Activated CD4-positive, CD25-positive, alpha-beta regulatory T cell treated with anti-CD3 and anti-CD28 coated beads, Interleukin-2, amount 50 U/mL, for 24 hours (primary cell): ENCODE measurements around the gene PAPLN.

Source experiments
- ATAC-seq, 2 donors: fragments of 150-1000 bp; cut with Tn5 transposase; one replicate each; pipeline ENCODE4 v1.10.0; 2021; ENCODE audit warnings: mild to moderate bottlenecking in 1 of 2, moderate library complexity in 1 of 2

Gene PAPLN

DNA sequence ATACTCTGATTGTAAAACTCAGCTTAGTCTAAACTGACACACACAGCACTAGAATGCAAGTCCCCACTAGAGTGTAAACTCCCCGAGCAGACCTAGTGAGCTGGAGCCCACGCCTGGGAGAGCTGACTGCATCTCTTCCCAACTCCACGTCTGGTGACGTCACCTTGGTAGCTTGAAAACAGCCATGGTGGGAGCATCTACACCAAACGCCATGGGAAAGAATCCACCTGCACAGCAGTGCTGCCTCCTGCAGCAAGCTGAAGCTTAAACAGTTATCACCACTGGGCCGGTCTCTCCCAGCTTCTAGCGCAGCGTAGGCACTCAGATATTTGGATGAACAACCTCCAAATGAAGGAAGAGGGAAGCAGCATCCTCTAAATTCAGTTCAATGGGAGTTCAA lies 4.3 kb upstream of the PAPLN start:
- no peak for ATAC-seq

DNA sequence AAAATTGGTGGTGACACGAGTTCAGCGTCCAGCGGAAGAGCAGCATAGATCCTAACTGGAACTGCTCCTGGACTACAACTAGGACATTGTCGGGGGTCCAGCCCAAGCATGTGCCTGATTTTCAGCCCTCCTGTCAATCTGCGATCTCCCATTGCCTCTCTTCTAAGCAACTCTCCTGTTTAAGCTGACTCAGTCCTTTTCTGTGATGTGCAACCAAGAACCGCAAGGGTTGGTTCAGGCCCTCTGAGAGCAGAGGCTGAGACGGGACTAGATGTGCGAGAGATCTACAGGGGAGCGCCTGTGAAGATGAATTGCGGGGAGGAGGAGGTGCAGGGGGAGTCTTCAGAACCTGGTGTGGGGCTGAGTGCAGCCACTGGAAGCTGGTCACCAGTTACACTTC lies 3.7 kb upstream of the PAPLN start:
- ATAC-seq: no peak

DNA sequence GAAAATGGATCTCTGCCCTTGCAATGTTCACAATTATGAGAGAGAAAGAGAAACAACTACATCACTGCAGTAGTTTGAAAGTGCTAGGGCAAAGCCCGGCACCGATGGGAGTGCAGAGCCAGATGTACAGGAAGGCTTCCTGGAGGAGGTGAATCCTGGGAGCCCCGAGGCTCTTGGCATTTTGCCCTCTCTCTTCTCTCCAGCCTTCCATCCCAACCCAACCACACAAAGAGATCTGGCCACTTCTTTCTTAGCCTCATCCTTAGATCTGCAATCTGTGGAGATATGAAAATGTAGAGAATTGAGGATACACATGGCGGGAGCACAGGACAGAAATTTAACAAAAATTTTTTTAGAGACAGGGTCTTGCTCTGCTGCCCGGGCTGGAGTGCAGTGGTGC lies 3.3 kb upstream of the PAPLN start:
- ATAC-seq: no peak

DNA sequence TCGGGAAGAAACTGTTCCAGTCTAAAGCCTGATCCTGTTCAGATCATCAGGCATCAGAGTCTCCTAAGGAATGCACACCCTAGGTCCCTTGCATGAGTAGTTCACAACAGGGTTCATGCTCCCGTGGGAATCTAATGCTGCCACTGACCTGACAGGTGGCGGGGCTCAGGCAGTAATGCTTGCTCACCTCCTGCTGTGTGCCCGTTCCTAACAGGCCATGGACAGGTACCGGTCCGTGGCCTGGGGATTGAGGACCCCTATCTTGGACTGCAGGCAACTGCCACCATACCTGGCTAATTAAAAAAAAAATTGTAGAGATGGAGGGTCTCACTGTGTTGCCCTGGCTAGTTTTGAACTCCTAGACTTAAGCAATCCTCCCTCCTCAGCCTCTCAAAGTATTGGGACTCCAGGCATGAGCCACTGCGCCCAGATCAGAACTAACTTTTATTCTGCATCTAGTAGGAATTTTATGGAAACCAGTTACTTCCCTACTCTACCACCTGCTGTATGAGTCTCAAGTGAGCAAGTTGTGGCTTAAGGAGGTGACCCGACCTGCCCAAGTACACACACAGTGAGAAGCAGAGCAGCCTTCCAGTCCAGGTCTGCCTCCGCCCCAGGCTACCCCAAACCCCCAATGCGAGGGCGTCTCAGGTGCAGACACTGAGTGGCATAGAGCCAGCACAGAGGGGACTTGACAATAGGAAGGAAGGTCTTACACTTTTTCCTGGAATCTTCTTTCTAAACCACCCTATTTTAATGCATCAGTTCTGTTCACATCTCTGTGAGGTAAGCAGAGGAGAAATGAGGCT lies 2.5 kb upstream of the PAPLN start:
- ATAC-seq: no peak

DNA sequence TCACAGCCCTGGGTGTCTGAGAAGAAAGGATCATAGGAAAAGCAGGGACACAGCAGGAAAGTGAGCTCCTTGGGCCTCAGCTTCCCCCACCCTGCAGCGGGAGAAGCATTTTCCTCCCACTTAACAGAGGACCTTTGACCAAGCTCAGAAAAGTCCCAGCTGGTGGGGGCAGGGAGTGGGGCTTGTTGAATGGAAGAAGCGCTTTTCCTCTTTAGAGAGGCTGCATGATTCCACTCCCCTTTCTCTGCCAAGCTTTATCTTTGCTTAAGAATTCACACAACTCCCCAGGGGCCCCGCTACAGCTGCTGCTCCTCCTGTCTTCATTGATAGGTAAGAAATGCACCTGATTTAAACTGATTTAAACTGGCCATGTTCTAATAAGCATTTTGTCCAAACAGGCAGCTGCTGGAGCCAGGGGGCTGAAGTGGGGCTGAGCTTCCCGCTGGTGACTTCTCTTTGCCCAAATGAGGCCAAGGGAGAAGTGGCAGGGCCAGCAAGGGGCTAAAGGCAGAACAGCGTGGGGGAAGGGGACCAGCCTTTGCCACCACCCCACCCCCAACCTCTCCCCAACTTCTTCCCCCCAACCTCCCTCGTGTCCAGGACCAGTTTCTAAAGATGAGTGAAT lies 1.7 kb upstream of the PAPLN start:
- no peak for ATAC-seq

DNA sequence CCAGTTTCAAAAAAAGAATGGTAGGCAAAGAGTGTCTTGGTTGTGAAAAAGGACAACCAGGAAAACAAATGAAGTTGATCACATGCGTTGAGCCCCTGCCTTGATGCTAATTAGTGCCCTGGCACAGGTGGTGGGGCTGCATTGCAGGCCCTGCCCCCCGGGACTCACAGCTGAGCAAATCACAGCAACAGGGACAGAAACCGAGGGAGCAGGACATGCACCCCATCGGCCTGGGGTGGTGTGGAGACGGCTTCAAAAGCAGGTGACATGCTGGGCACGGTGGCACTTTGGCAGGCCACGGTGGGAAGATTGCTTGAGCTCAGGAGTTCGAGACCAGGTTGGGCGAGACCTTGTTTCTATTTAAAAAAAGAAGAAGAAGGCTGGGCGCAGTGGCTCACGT lies 1.1 kb upstream of the PAPLN start:
- ATAC-seq: no peak

DNA sequence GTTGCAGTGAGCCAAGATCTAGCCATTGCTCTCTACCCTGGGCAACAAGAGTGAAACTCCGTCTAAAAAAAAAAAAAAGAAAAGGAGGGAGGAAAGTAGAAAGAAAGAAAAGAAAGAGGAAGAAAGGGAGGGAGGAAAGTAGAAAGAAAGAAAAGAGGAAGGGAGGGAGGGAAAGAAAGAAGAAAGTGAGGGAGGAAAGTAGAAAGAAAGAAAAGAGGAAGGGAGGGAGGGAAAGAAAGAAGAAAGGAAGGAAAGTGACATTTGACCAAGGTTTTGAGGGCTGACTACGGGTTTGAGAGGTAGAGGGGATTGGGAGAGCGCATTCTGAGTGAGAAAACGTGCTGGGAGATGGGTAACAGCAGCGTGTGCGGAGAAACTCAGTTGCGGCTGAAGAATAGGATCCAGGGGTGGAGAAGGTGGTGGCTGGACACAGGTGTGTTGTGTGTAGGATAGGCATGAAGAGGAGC lies 521 bp upstream of the PAPLN start:
- no peak for ATAC-seq

DNA sequence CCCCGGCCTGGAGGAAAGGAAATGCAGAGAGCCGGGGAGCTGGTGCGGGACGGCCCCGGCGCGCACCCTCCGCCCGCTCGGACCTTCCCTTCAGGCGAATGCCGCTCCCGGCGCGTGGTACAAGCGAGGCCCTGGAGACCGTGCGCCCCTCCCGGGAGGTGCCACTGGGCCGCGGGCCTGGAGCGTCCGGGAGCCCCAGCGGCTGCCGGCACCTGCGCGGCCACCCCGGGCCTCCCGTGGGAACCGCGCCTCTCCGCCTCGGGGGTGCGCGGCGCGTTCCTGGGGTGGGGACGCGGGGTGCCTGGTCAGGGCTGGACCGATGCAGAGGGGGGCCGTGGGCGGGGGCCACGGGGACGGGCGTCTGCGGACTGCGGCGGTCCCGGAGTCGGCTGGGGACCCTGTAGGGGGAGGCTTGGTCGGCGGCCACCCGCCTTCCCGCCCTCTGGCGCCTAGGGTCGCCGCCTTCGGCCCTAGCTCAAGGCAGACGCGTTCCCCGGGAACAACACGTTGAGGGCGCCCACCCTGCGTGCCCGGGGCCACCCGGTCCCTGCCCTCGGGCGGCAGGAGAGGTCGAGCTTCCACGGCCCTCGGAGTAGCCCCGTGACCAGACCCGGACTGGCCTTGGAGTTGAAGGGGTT lies 599 bp downstream of the PAPLN start:
- no peak for ATAC-seq

DNA sequence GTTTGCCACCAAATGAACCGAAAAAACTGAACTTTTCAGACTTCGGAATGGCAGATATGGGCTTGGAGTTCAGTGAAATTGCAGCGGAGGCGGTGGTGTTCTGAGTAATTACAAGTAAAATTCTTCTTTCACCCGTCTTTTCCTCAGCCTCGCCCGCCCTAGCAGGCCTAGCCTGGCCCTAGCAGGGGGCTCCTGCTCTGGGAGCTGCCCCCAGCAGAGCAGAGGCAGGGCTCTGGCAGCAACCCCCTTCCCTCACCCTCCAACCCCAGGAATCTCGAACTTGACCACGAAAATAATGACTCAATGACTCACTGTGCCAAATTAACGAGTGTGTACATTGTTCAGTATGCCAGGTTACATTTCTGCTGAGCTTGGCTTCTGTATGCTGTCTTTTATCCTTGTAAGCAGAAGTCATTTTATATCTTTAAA lies 1.1 kb downstream of the PAPLN start:
- peak in 1 of 2 donors; percentile 23 for ATAC-seq

DNA sequence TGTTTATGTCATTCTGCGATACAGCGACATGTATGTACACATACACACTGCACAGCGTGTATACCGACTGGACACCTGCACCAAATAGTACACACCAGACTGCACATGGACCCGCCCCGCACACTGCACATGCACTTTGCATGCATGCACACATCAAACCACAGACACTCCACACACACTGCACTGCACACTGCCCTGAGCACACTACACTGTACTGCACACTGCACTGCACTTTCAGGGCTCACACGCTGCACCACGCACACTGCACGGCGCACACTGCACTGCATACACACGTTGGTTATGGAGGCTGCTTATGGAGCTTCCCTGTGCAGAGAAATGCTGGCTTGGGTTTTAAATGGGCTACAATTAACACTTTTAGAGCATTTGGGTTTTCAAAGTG lies 1.6 kb downstream of the PAPLN start:
- no peak for ATAC-seq

DNA sequence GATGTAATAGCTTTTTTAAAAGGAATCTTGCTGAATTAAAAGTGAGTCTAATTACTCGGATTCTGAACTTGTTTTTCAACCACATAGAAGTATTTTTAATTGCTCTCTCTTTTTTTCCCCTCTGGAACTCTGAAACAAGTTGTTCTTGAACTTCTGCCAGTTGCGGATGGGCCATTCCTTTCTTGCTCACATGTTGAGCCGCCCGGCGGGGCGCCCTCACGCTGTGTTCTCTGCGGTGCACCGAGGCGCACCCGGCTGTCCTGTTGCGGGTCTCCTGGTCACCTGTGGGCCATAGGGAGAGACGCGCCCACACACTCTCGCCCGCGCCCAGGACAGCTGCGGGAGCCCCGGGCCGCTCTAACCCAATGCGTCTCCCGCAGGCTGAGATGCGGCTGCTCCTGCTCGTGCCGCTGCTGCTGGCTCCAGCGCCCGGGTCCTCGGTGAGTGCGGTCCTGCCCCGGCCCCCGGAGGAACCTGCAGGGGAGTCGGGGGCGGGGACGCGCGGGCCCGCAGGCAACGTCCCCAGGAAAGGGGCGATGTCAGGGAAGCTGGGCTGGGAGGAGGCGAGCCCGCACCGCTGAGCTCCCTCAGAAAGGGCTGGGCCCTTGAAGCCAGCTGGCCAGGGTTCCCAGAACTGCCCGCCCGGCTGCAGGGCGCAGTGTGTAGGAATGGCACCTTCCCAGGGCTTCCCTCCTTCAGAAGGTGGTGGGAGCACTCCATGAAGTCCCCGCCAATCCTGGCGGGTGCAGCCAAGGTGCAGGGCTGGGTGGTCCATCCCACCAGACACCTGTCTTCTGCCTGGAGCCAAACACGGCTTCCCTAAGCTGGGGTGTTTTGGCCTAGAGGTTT lies 2.3 kb downstream of the PAPLN start:
- ATAC-seq: no peak

DNA sequence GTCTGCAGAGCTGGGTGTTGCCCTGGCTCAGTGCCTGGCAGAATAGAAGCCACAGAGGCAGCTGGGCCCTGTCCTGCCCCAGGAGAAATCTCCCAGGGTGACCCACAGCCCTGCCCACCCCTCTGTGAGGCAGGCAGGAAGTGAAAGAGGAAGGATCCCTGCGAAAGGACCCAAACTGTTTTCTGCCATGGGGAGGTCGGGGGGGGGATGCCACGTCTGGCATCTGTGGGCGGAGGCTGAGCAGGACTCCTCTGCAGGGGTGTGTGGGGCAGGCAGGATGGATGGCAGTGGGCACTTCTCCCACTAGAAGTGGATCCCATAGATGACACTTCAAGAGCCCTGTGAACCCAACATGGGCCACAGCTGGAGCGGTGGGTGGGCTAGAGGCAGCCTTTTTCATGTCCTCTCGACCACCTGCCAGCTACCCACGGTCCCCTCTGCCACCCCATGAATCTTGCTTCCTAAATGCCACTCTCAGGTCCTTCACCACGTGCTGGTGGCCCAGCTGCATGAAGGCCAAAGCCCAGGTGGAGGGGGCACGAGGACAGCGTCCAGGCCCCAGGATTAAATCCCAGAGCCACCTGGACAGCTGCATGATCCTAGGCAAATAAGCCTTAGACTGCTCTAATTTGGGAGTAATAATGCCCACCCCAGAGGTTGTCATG lies 3.6 kb downstream of the PAPLN start:
- ATAC-seq: no peak

DNA sequence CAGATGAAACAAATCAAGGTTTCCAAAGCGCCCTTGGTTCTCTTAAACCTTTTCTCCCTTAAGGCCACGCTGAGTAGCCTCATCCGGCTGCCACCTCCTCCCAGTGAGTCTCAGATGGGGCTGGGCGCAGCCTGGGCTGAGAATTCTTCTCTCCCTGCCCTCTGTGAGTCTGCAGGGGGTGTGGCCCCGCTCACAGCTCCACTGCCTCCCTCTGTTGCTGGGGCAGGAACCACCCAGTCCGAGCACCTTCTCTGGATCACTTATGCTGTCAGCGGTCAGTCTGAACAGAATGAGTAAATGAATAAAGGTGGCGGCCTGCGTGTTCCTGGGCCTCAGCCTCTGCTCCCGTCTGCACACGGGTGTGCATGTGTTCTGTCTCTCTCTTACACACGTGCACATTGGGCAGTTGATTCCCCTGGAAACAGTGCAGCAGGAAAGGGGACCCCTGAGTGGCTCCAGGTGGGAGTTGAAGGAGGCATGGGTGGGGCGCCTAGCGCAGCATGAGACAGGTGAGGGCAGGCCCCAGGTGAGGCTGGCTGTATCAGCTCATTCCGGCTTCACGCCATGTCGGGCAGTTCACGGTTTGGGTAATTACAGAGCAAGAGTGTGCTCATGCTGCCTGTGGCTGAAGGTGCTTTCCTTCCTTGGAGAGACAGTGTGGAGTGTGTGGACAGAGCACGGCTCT lies 4.3 kb downstream of the PAPLN start:
- no peak for ATAC-seq

DNA sequence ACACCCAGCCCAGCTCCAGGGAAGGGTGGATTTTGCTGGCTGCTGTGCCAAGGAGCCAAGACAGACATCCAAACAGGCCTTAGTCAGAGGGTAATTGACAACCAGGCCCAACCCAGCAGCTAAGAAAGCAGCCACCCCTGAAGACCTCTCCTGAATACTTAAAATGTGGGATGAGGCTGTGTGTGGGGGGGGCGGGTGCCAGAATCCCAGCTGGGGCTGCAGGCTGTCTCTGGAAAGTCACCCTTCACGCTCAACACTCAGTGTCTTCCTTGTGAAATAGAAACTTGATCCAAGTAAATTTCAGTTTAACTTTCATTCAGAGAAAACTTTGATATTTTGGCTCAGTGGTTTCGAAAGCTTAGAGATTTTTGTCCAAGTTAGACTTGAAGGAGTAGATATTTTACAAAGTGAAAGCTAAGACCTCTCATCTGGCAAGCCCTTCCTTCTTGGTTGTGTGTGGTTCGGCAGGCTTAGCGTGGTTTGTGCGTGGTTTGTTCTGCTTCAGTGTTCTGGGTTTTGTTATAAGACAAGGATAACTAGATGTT lies 5.1 kb downstream of the PAPLN start:
- no peak for ATAC-seq

DNA sequence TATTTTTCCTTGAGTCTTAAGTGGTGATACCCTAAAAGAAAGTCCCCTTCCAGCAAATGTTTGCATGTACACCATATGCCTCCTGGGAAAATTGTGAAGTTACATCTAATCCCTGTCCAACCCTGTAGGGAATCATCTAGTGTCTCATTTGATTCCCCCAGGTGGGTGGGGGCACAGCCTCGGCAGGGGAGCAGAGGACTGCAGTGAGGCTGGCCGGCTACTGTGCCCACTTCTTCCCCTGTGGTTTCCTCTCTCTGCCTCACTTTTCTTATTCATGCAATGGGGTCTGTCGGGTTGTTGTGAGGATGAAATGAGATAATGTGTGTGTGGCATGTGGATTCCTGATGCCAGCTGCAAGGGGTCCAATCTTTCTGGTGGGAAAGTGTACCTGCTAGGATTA lies 6.0 kb downstream of the PAPLN start:
- no peak for ATAC-seq

DNA sequence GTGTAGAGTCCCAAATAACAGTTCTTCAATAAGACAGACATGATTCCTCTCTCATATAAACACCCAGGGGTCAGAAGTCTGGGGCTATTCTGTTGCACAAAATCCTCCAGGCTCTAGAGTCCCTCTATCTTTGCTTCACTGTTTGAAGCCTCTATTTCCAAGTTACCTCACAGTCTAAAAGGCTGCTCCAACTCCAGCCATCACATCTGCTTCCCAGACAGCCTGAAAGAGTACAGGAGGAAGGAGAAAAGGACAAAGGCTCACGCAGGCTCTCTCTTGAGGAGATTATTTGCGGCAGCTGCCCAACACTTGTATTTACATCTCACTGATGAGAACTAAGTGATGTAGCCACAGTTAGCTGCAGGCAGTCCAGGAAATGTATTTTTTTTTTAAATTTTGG lies 6.4 kb downstream of the PAPLN start:
- ATAC-seq: no peak

DNA sequence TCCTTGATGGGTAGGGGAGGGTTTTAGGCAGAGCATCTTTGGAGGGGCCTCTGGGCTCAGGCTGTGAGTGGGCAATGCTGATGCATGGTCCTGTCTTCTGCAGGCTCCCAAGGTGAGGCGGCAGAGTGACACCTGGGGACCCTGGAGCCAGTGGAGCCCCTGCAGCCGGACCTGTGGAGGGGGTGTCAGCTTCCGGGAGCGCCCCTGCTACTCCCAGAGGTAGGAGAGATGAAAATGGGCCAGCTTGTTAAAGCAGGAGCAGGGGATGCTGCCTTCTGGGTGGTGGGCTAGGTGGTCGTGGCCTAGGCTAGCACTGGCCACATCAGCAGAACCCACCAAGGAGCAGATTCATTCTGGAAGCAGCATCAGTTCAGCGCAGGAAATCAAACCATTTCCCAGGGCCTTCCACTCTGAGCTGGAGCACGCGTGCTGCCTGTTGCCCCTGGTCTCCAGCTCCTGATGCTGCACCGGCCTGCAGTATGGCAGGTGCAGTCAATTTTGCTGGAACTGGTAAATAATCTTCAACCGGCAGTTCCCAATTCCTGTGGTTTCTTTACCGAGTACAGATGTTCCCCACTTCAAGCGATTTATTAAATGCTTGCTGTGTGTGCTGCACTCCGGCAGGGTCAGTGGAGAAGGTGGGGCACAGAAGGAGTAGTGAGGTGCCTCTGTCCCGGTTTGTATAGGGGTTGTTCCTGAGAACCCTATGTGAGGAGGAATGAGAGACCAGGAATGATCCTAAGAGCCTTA lies 7.4 kb downstream of the PAPLN start:
- ATAC-seq: no peak

DNA sequence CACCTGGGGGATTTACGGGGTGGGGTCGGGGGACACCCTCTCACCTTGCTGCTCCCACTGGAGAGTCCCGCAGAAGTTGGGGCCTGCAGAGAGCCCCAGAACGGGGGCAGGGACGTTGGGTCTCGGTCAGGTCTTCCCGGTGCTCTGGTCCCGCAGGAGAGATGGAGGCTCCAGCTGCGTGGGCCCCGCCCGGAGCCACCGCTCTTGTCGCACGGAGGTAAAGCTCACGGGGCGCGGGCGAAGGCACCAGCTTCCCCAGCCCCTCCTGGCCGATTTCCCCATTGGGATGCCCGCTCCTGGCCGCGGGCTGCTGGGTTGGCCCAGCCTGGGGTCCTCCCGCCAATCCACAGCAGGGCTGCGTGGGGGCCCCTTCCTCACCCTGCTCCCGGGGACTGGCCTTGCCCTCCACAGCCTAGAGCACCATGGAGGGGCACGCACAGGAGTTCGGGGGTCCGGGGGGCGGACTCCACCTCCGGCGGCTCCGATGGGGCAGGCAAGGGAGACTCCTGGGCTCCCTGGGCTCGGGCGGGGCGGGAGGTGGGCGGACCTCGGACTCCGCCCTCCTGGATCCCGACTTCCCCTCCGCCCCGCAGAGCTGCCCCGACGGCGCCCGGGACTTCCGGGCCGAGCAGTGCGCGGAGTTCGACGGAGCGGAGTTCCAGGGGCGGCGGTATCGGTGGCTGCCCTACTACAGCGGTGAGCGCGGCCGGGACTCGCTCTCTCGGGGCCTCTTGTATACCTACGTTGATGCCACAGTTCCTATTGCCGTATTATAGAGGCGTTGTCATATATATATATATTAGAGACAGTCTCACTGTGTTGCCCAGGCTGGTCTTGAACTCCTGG lies 8.4 kb downstream of the PAPLN start:
- ATAC-seq: peak; percentile 65 to 69

DNA sequence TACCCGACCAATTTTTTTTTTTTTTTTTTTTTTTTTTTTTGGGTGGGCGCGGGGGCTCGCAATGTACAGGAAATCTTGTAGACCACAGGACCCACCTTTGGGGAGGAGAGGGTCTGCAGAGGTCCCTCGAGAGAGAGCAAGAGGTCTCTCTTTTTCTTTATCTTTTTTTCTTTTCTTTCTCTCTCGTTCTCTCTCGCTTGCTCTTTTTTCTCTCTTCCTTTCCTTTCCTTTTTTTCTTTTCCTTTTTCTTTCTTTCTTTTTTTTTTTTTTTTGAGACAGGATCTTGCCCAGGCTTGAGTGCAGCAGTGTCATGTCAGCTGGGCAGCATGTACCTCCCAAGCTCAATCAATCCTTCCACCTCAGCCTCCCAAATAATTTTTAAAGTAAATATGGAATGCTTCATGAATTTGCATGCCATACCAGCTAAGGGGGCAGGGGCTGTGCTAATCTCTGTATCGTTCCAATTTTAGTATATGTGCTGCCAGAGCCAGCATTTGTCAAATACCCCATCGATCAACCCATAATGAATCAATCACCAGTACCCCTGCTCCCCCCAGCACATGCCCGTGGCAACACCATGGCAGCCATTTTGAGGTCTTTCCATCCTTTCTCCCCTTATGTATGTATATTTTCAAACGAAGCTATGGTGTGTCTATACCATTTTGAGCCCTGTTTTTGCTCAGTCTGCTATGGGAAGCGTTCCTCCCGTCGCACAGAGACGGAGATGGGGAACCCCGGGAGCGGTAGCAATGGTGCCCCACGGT lies 9.3 kb downstream of the PAPLN start:
- ATAC-seq: no peak
